Stimulated activated CD4-positive, alpha-beta T cell treated with anti-CD3 and anti-CD28 coated beads, Interleukin-12 subunit alpha, Interleukin-12 subunit beta, amount 100 ng/mL, for 24 hours (primary cell): ENCODE data around the gene RLN3.
"Not testable (repeated sequence)": the region's sequence is repeated elsewhere in the genome, so short reads cannot be mapped to it uniquely, and the experiment has no call there.

Experiments used
- DNase-seq, 2 experiments: peaks; one replicate each; pipeline ENCODE4 v3.0.0-alpha.2; 2020; ENCODE audit warnings: low read depth in 2 of 2

RLN3 gene

GRCh38 chr19:13995017-13995728, 32.8 kb upstream of the RLN3 start:
- DNase-seq = no peak

GRCh38 chr19:13995878-13996765, 31.8 kb upstream of the RLN3 start:
- DNase-seq = no peak

GRCh38 chr19:13996928-13997630, 30.9 kb upstream of the RLN3 start:
- no peak for DNase-seq

GRCh38 chr19:13997631-13997962, 30.4 kb upstream of the RLN3 start:
- DNase-seq = no peak

- no peak for DNase-seq
Measured at GRCh38 chr19:13998426-13998825, 29.5 kb upstream of the RLN3 start.

- DNase-seq = no peak
Measured at GRCh38 chr19:13999085-13999484, 28.9 kb upstream of the RLN3 start.

GRCh38 chr19:14000691-14001375, 27.1 kb upstream of the RLN3 start:
- no peak for DNase-seq

- no peak for DNase-seq
Measured at GRCh38 chr19:14002571-14003250, 25.2 kb upstream of the RLN3 start.

GRCh38 chr19:14003251-14004055, 24.5 kb upstream of the RLN3 start:
- DNase-seq = no peak

- no peak for DNase-seq
Measured at GRCh38 chr19:14004619-14005348, 23.2 kb upstream of the RLN3 start.

- peak; percentile 74 to 91 for DNase-seq
Measured at GRCh38 chr19:14005349-14006084, 22.4 kb upstream of the RLN3 start.

GRCh38 chr19:14006085-14006765, 21.7 kb upstream of the RLN3 start, which contains the start of gene RFX1:
Gene RFX1 (minus strand): TSS chr19:14006320. CDS start chr19:13993843, 12,477 bp downstream.
- DNase-seq = peak; percentile 99 to 100

- no peak for DNase-seq
Measured at GRCh38 chr19:14006766-14007562, 21.0 kb upstream of the RLN3 start.

GRCh38 chr19:14012378-14012915, 15.5 kb upstream of the RLN3 start:
- DNase-seq = no peak

GRCh38 chr19:14015524-14016035, 12.4 kb upstream of the RLN3 start:
- no peak for DNase-seq

- no peak for DNase-seq
Measured at GRCh38 chr19:14019100-14019499, 8.8 kb upstream of the RLN3 start.

GRCh38 chr19:14019739-14020138, 8.2 kb upstream of the RLN3 start:
- DNase-seq = not testable (repeated sequence)
